ENCODE results near the gene TRMT2B.
"Not testable (repeated sequence)": the region's sequence is repeated elsewhere in the genome, so short reads cannot be mapped to it uniquely, and the experiment has no call there.

TRMT2B gene, protein sequence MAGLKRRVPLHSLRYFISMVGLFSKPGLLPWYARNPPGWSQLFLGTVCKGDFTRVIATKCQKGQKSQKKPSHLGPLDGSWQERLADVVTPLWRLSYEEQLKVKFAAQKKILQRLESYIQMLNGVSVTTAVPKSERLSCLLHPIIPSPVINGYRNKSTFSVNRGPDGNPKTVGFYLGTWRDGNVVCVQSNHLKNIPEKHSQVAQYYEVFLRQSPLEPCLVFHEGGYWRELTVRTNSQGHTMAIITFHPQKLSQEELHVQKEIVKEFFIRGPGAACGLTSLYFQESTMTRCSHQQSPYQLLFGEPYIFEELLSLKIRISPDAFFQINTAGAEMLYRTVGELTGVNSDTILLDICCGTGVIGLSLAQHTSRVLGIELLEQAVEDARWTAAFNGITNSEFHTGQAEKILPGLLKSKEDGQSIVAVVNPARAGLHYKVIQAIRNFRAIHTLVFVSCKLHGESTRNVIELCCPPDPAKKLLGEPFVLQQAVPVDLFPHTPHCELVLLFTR
- 7.0 to 25.4 (median 19.5) reads per million in 18 experiments for total RNA-seq

DNA sequence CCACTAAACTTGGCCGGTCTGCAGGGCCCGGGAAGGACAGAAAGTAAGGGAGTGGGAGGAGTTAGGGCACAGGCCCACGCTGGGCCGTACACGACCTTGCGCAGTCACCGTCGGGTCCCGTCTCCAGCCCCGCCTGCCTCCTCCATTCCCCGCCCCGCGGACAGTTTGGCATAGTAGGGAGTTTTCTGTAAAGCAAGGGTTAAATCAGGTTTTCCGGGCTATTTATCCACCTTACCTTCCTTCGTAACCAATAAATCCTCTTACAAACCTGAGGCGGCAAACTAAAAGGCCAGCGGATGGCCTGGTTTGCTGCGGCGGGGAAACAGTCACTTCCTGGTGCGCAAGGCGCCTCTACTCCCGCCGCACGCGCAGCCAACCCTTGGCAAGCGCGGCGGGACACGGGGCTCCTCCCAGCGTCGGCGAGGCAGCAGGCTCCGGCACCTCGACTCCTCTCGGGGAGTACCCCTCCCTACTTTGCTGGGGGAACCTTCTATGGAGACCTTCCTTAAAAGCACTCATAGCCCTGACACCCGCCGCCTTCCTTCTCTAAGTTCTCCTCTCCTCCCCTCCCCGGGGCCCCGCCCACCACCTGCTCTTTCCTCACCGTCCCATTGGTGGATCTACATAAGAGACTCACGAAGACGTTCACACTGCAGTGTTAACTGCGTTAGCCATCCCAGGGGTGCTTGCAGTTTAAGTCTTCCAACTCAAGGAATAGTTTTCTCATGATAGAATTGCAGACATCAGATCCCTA is at the start of gene TRMT2B:
Gene TRMT2B, minus strand, starts transcription at position 563 of the 754 bp plus-strand sequence. CDS start 9,822 bp downstream, outside the sequence.
- peak; percentile 81 to 82 for DNase-seq

DNA sequence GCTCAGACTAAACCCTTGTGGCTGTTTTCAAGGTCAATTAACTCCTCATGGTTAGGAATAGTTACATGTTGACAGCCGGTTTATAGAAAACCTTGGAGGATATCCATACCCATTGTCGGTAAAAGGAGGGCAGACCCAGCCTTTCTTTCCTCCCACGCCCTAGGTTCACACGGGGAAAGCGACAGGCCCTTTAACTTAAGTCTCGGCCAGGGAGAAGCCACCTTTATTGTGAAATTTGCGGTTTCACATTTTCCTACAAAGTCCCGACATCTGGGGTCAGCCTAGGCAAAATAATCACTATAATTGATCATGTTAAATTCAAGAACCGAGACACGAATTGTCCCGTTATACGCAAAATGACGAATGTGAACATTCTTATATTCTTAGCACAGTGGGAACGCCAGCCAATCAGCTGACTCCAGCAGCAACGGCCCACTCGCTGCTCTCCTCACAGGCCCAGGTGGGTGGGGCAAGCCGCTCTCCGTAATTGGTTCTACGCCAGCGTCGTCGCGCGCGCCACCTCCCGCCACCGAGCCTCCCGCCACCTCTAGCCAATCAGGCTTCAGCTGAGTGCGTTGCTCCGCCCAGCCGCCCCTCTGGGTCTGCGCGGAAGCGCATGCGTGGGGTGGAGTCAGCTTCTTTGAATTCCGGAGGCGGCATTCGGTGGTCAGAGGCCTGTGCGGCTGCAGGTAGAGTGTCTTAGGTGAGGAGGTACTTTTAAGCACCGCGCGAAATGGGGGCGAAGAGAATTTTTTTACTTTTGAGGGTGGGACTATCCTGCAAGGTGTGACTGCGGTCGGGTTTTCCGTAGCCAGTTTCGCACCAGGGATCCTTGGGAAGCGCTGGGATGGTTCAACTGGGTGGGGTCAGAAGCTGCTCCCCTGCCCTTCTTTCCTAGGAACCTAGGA is 45.9 kb upstream of the TRMT2B start, which contains the start of gene CENPI:
Gene CENPI, plus strand, starts transcription at position 659 of the 908 bp plus-strand sequence. CDS start 2,867 bp downstream, outside the sequence.
- peak; percentile 92 to 94 for DNase-seq

DNA sequence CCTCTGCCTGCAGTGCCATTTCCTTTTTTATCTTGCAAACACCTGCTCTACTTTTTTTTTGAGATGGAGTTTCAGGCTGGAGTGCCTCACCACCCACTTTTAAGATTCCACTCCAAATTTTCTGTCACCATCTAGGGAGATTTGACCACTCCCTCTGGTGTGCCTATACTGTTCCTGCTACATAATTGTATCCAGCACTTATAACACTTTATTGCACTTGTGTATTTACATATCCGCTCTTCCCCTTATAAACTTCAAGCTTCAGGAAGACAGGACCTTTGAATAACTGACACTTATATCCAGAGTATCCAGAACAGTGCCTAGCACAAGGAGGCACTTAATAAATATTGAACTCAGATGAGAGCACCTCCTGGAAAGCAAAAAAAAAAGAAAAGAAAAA is 39.9 kb upstream of the TRMT2B start:
- DNase-seq = no peak

DNA sequence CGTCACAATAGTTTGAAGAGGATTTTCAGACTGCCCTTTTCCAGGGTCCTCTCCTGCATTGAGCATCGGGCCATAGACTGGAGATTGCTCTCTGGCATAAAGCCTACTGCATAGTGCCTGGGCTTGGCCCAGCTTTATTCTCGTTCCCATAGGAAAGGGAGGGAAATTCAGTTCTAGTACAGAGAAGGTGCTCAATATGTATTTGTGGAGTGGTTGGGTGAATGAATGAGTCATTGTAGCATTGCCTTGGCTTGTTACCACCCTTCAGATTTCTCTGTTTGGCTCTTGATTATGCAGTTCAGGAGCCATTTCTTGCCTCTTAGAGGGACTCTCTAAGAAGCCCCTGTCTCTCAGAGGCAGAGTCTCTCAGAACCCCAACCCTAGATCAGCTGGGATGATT is 29.3 kb upstream of the TRMT2B start:
- no peak for DNase-seq

DNA sequence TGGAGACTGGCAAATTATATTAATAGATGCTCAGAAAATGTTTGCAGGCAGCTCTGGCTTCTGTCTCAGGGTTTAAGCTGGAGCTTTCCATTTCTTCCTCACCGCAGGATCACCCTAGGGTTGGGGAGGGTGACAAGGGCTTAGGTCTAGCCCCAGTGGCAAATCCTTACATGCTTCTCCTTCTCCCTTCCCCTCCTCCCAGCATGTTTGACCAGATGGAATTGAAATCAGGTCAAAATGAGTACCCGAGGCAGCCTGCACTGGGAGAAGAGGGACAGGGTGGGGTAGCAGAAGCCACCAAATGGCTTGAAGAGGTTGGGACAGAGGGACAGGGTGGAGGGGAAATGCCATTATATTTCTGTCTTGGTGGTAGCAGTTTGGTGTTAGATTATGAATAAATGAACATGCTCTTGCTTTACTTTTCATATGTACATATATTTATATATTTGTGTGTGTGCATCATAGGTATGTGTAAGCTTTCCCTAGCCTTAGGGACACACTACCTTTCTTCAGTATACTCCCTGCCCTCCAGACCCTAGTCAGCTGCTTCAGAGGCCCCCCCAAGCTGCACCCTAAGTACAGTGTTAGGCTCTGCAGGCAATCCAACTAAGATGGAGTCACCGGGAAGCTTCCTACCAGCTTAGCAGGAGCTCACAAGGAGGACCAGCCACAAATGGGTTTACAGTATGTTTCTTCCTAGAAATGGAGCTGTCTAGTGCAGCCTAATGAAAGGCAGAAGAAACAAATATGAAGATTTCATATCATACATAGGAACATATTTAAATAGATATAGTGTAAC is 28.6 kb upstream of the TRMT2B start:
- no peak for DNase-seq

DNA sequence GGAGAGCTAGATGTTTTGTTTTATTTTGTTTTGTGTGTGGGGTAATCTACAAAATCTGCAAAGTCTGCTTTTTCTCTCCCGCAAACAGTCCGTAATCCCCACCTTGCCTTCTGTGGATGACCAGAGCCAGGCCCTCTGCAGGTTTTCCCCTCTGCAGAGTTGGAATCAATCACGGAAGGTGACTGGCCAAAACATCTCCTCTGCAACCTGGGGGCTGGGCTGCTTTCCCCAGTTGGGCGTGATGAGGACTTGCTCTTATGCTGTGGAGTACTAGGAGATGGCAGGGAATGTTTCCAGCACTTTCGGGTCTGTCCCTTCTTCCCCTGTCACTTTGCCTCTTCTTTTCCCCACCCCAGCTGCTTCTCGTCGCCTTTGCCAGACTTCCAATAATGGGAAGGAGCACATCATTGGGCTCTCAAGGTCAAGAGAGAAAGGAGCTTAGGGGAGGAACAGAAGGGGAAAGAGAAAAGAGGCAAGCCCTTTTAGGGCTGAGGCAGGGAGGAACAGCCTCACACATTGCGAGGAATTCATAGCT is 27.9 kb upstream of the TRMT2B start:
- DNase-seq = no peak

DNA sequence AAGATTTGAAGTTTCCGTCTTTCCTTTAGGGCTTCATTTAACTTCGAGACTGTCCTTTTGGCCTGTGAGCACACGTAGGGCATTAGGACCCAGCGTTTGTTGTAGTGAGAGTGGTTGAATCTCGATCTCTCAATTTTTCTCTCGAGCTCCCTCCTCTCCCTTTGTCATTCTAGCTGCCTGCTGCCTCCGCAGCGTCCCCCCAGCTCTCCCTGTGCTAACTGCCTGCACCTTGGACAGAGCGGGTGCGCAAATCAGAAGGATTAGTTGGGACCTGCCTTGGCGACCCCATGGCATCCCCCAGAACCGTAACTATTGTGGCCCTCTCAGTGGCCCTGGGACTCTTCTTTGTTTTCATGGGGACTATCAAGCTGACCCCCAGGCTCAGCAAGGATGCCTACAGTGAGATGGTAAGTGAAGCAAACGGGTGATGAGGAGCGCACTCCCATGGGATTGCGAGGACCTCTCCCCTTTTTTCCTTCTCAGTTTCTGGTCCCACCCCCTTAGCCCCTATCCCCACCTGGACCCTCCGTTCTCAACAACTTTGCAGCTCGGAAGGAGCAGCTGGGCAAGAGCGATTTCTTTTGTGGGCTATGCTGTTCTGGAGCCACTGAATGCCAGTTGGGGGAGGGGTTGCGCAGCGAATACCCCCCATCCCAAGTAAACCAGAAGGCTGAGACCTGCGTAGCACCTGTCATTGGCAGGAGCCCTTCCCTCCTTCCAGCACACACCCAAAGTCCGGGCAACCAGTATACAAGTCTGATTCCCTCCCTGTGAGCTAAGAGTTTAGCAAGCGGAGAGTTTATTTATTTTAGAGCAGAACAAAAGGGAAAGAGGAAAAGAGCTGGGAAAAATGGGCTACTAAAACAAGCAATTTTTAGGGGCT is 27.0 kb upstream of the TRMT2B start, which contains the start of gene TMEM35A:
Gene TMEM35A, plus strand, starts transcription at position 164 of the 883 bp plus-strand sequence. Its CDS starts 124 bp downstream, at position 288.
- no peak for DNase-seq

DNA sequence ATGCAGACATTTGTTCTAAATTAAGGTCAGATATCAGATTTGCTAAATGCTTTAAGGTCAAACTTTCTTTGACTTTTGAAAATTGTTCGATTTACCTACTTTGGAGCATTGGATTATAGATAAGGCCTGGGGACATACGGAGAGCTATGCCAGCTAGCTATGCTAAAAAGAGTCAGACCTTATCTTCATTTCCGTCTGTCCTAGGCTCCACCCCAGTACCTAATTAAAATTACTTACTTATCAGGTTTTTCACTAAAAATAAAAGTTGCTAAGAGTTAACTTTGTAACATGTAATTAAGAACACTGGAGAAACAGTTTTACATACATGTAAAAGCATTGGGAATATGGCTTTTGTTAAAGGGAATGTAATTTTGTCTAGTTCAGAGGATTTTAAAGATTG is 19.7 kb upstream of the TRMT2B start:
- DNase-seq = no peak

DNA sequence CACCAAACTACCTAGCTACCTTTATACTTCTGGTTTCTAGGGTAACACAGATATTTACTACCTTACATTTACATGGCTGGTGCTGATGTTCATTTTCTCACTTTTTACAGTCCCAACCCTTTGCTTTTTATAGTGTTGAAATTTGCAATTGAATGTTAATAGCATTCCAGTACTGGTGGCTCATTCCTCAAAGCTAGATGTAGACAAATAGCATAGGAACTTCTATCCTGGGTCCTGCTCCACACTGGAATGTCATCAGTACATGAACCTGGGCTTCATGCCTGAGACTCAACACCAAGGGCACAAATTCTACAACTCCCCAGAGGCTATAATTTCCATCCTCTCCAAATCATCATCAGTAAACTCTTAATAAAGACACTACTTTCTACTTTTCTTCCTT is 10.3 kb upstream of the TRMT2B start:
- no peak for DNase-seq

DNA sequence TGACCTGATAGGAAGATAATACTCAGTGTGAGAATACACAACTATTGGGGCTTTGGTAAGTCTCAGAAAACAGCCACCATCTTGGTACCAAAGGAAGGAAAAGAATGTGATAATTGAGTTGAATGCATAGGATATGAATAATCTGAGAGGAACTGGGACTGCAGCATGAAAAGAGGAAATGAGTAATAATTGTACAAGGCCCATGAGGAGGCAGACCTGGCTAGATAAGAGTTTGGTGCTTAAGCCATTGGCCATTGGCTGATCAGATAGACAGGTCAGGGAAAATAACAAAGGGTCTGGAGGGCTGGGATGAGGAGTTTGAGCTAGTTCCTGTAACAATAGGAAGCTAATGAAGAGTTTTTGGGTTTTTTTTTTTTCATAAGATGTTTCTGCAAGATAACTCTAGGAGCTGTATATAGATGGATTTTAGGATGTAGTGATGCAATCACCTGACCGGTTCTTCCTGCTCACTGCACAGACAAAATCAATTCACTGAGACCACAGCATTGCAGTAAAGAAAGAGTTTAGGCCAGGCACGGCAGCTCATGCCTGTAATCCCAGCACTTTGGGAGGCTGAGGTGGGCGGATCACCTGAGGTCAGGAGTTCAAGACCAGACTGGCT is 5.3 kb upstream of the TRMT2B start:
- DNase-seq = peak in 1 of 2 donors; percentile 7

DNA sequence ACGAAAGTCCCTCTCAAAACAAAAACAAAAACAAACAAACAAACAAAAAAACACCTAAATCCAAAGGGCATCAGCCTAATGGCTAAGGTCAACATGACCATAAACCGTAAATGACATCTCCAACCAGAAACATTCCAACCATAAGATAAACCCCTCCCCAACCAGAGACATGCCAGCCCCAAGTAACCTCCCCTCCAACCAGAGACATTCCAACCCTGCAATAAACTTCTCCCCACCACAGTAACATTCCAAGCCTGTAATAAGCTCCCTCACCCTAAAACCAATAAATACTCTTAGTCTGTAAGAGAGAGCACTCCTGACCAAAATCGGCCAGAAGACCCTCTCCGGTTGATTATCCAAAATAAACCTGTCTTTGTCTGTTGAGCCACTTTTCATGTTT is 4.6 kb upstream of the TRMT2B start:
- not testable (repeated sequence) for DNase-seq

DNA sequence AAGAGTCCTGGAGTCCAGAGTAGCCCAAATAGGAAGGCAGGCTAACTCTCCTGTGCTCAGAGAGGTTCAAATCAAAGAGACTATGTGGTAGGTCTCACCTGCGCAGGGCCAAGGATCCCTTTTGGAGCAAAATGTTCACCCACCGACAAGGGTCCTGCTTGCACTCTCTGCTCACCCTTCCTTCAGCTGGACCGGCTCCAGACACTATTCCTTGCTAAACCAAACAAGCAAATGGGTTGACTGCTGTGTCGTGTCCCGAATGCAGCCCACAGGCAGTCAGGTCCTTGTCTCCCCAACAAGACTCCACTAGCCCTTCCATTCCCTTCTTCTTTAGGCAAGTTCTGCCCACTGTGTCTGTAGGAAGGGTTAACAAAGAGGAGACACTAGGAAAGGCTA is 760 bp downstream of the TRMT2B start:
- DNase-seq = no peak

DNA sequence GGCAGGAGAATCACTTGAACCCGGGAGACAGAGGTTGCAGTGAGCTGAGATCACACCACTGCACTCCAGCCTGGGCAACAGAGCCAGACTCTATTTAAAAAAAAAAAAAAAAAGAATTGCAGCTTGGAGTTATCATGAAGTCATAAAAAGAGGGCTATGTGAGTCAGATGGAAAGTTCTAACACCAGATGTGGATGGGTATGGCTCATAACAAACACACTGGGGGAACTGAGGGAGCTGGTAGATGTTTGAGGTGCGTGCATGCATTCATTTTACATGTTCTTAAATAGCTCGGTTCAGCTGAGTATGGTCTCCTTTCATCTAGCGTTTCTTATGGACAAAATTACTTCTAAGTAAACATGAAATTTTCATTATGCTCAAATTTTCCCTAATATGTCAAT is 11.7 kb downstream of the TRMT2B start:
- no peak for DNase-seq

DNA sequence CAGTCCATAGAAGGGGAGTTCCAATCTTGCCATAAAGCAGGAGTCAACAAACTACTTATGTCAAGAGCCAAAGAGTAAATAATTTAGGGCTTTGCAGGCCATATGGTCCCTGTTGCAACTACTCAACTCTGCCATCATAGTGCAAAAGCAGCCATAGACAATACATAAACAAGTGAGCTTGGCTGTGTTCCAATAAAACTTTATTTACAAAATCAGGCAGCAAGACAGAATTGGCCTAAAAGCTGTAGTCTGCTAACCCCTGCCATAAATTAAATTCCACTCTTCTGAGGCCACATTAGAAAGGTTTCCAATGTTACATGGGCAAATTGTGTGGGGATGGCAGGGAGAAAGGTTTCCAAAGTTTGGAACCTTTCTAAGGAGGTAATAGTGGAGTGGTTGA is 14.7 kb downstream of the TRMT2B start:
- no peak for DNase-seq

DNA sequence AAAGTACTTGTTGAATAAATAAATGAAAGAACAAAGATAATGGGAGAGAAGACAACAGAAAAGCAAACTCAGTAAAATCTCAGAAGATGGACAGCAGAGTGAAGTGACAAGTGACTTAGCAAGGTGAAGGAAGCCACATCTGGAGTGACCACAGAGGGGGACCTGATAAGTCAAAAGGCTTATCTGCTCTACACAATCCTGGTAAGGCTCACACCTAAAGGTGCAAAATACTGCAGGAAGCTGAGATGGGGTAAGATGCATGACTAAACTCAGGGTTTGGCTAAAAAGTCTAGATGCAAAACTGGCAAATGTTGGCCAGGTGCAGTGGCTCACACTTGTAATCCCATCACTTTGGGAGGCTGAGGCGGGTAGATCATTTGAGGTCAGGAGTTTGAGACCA is 22.2 kb downstream of the TRMT2B start:
- DNase-seq = no peak

DNA sequence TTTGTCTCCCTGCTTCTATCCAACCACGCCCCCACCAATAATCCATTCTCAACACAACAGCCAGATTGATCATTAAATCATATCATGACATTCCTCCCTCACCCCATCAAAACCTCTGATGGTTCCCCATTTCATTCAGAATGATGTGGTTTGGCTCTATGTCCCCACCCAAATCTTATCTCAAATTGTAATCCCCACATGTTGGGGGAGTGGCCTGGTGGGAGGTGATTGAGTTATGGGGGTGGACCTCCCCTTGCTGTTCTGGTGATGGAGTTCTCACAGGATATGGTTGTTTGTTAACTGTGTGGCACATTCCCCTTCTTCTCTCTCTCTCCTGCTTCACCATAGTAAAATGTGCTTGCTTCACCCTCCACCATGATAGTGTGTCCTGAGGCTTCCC is 23.3 kb downstream of the TRMT2B start:
- no peak for DNase-seq

DNA sequence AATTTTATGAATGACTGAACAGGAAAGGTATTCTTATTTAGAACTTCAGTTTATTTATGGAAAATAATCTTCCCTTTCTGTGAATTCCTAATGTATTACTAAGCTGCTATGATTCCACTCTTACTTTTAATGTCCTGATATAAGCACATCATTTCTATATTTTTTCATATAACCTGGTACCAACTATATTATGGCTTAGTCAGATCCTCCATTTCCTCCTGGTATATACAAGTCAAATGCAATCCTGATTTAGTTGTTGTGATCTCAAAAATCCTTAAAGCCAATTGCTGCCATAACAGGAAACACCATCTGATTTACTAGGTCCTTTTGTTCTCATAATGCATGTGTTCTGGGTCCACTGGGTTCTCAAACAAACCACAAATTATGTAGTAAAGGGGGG is 26.8 kb downstream of the TRMT2B start:
- DNase-seq = no peak

DNA sequence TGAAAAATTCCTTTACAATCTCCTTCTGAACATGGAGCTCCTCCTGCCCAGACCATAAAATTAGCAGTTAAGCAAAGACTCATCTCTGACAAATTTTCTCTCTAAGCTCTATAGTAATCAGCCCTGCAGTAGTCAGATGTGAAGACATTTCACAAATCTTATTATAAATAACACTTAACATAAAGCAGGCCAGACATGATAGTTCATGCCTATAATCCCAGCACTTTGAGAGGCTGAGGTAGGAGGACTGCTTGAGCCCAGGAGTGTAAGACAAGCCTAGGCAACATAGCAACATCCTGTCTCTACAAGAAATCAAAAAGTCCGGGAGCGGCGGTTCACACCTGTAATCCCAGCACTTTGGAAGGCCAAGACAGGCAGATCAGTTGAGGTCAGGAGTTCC is 29.9 kb downstream of the TRMT2B start:
- no peak for DNase-seq

DNA sequence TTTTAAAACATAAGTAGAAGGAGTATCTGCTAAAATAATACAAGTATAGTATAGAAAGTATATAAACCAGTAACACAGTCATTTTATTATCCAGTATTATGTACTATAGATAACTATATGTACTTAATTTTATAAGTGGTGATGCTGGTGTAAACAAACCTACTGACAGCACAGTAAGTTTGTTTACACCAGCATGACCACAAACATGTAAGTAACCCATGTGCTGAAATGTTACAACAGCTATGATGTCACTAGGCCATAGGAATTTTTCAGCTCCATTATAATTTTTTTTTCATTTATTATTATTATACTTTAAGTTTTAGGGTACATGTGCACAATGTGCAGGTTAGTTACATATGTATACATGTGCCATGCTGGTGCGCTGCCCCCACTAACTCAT is 39.9 kb downstream of the TRMT2B start:
- DNase-seq = not testable (repeated sequence)

DNA sequence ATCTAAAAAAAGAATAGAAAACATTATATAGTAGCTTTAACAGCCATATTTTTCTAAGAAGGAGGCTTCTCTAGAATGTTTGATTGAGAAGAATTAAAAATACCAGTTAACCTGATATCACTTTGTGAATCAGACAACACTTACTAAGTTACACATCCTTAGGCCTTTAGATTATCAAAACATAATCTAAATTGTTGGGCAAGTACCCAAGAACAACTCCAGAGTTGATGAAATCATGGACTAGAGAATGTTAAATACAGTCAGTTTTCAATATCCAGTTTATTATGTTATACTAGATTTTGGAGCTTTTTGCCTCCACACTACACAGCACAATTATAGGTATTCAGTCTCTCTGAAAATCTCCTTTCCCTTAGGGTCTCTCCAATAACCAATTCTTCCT is 42.8 kb downstream of the TRMT2B start:
- no peak for DNase-seq
